ENCODE data around the gene NHERF2. TPM values are rescaled to one million over a fixed set of nuclear protein-coding genes. Genes with fewer than 3 reads are reported as not detected.

The NHERF2 gene
- total RNA-seq, 2 experiments from 2014 or later, result 1.9 to 2.0 TPM

GRCh38 chr16:2034696-2035430, 8.2 kb downstream of the NHERF2 start:
- intact Hi-C loops (cut with DNase I, micrococcal nuclease), result no loop called here
- CTCF ChIA-PET, result no interaction called here
- TF ChIP-seq CTCF (IDR thresholded peaks at IDR 0.05), result no peak
- Histone ChIP-seq H3K36me3 (ENCODE audit: insufficient read depth, low read length) (no peaks in the 10 kb centered on the region), H3K4me1 (ENCODE audit: insufficient read depth, low read length) (peaks cover 7% of the 10 kb centered on the region), H3K4me3 (ENCODE audit: low read length) (no peak overlapping the region), H3K27me3 (ENCODE audit: control insufficient read depth in 1 of 2, insufficient read depth in 2 of 2, low read length in 2 of 2) (no peaks in the 10 kb centered on the region), H3K27ac (ENCODE audit: low read depth in 1 of 2, low read length in 2 of 2) (no peak overlapping the region), H3K9me3 (ENCODE audit: control insufficient read depth in 1 of 2, insufficient read depth in 1 of 2, low read length in 2 of 2) (no peaks in the 10 kb centered on the region)
- Mint-ChIP-seq H3K9me3 (no peaks in the 10 kb centered on the region), H3K27ac (no peak overlapping the region), H3K36me3 (ENCODE audit: low read depth) (no peaks in the 10 kb centered on the region), H3K27me3 (no peaks in the 10 kb centered on the region), H3K4me1 (ENCODE audit: low read depth) (no peaks in the 10 kb centered on the region), H3K4me3 (no peak overlapping the region)
- POLR2A ChIA-PET, result no interaction called here
- ATAC-seq (ENCODE audit: poor library complexity) (no peak), DNase-seq (no peak)

- ChIA-PET CTCF (interaction anchor here (0.6 kb wide), 1 partner anchor 872 kb away, joined by 3 read pairs; no protein-coding TSS in a partner anchor), POLR2A (no interaction called here)
- Histone ChIP-seq H3K27ac (ENCODE audit: low read depth in 1 of 2, low read length in 2 of 2) (no peak overlapping the region), H3K4me1 (ENCODE audit: insufficient read depth, low read length) (peaks cover 7% of the 10 kb centered on the region), H3K9me3 (ENCODE audit: control insufficient read depth in 1 of 2, insufficient read depth in 1 of 2, low read length in 2 of 2) (no peaks in the 10 kb centered on the region), H3K27me3 (ENCODE audit: control insufficient read depth in 1 of 2, insufficient read depth in 2 of 2, low read length in 2 of 2) (no peaks in the 10 kb centered on the region), H3K36me3 (ENCODE audit: insufficient read depth, low read length) (no peaks in the 10 kb centered on the region), H3K4me3 (ENCODE audit: low read length) (no peak overlapping the region)
- no peak for TF ChIP-seq CTCF (IDR thresholded peaks at IDR 0.05)
- Mint-ChIP-seq H3K4me1 (ENCODE audit: low read depth) (no peaks in the 10 kb centered on the region), H3K4me3 (no peak overlapping the region), H3K27ac (no peak overlapping the region), H3K9me3 (no peaks in the 10 kb centered on the region), H3K27me3 (no peaks in the 10 kb centered on the region), H3K36me3 (ENCODE audit: low read depth) (no peaks in the 10 kb centered on the region)
- no peak for DNase-seq
- ATAC-seq (ENCODE audit: poor library complexity), result no peak
- intact Hi-C loops (cut with DNase I, micrococcal nuclease), result no loop called here
Measured at GRCh38 chr16:2035431-2036199, 8.9 kb downstream of the NHERF2 start.

GRCh38 chr16:2036200-2036966, 9.7 kb downstream of the NHERF2 start:
- no peak overlapping the region for H3K27ac Mint-ChIP-seq
- H3K27ac ChIP-seq (ENCODE audit: low read depth in 1 of 2, low read length in 2 of 2), result no peak overlapping the region
- H3K36me3 ChIP-seq (ENCODE audit: insufficient read depth, low read length), result no peaks in the 10 kb centered on the region
- no peaks in the 10 kb centered on the region for H3K27me3 Mint-ChIP-seq
- H3K9me3 Mint-ChIP-seq, result no peaks in the 10 kb centered on the region
- H3K4me3 ChIP-seq (ENCODE audit: low read length), result no peak overlapping the region
- DNase-seq, result no peak
- no peaks in the 10 kb centered on the region for H3K9me3 ChIP-seq (ENCODE audit: control insufficient read depth in 1 of 2, insufficient read depth in 1 of 2, low read length in 2 of 2)
- H3K4me1 ChIP-seq (ENCODE audit: insufficient read depth, low read length), result peaks cover 7% of the 10 kb centered on the region
- H3K4me1 Mint-ChIP-seq (ENCODE audit: low read depth), result no peaks in the 10 kb centered on the region
- no peak for ATAC-seq (ENCODE audit: poor library complexity)
- TF ChIP-seq CTCF (IDR thresholded peaks at IDR 0.05), result no peak
- no peak overlapping the region for H3K4me3 Mint-ChIP-seq
- POLR2A ChIA-PET, result no interaction called here
- no peaks in the 10 kb centered on the region for H3K36me3 Mint-ChIP-seq (ENCODE audit: low read depth)
- H3K27me3 ChIP-seq (ENCODE audit: control insufficient read depth in 1 of 2, insufficient read depth in 2 of 2, low read length in 2 of 2), result no peaks in the 10 kb centered on the region
- CTCF ChIA-PET, result no interaction called here
- intact Hi-C loops (cut with DNase I, micrococcal nuclease), result no loop called here

All from CD4-positive, alpha-beta T cell (primary cell).